Kidney capillary endothelial cell (primary cell): ENCODE measurements around the gene CNTNAP2.

ENCODE experiments used
- DNase-seq: peaks from one replicate; pipeline ENCODE4 v3.0.0-alpha.2; 2018; ENCODE audit warnings: low spot score

CNTNAP2 gene

GRCh38 chr7:146433501-146433900, 316.9 kb downstream of the CNTNAP2 start:
- no peak for DNase-seq

- no peak for DNase-seq
Observed at GRCh38 chr7:146443102-146443501, 326.5 kb downstream of the CNTNAP2 start.

- no peak for DNase-seq
Observed at GRCh38 chr7:146449625-146450024, 333.0 kb downstream of the CNTNAP2 start.

- no peak for DNase-seq
Observed at GRCh38 chr7:146455091-146455655, 338.6 kb downstream of the CNTNAP2 start.

- peak; percentile 0 for DNase-seq
Observed at GRCh38 chr7:146479040-146479439, 362.4 kb downstream of the CNTNAP2 start.

GRCh38 chr7:146486519-146486918, 369.9 kb downstream of the CNTNAP2 start:
- no peak for DNase-seq

GRCh38 chr7:146492017-146492416, 375.4 kb downstream of the CNTNAP2 start:
- DNase-seq: no peak

- no peak for DNase-seq
Observed at GRCh38 chr7:146494952-146495596, 378.5 kb downstream of the CNTNAP2 start.

GRCh38 chr7:146496657-146497056, 380.1 kb downstream of the CNTNAP2 start:
- no peak for DNase-seq

GRCh38 chr7:146499970-146500369, 383.4 kb downstream of the CNTNAP2 start:
- DNase-seq: no peak

GRCh38 chr7:146503844-146504243, 387.2 kb downstream of the CNTNAP2 start:
- DNase-seq: no peak

GRCh38 chr7:146510088-146510680, 393.6 kb downstream of the CNTNAP2 start:
- DNase-seq: no peak

GRCh38 chr7:146514304-146514703, 397.7 kb downstream of the CNTNAP2 start:
- no peak for DNase-seq

GRCh38 chr7:146528581-146528980, 412.0 kb downstream of the CNTNAP2 start:
- no peak for DNase-seq

- DNase-seq: no peak
Observed at GRCh38 chr7:146539836-146540235, 423.2 kb downstream of the CNTNAP2 start.

- DNase-seq: no peak
Observed at GRCh38 chr7:146542101-146542500, 425.5 kb downstream of the CNTNAP2 start.

- DNase-seq: no peak
Observed at GRCh38 chr7:146544748-146545147, 428.1 kb downstream of the CNTNAP2 start.

- no peak for DNase-seq
Observed at GRCh38 chr7:146548816-146549215, 432.2 kb downstream of the CNTNAP2 start.

GRCh38 chr7:146554556-146554955, 438.0 kb downstream of the CNTNAP2 start:
- no peak for DNase-seq

GRCh38 chr7:146557971-146558469, 441.4 kb downstream of the CNTNAP2 start:
- DNase-seq: no peak

GRCh38 chr7:146565872-146566271, 449.3 kb downstream of the CNTNAP2 start:
- no peak for DNase-seq

- no peak for DNase-seq
Observed at GRCh38 chr7:146575903-146576302, 459.3 kb downstream of the CNTNAP2 start.

- DNase-seq: no peak
Observed at GRCh38 chr7:146591976-146592375, 475.4 kb downstream of the CNTNAP2 start.

- no peak for DNase-seq
Observed at GRCh38 chr7:146606628-146607027, 490.0 kb downstream of the CNTNAP2 start.
